ENCODE results near the gene IRAK2.

The IRAK2 gene

GRCh38 chr3:10213156-10213792 lies 48.6 kb downstream of the IRAK2 start:
- DNase-seq (ENCODE audit: low read depth): no peak
- no peak overlapping the region for H3K4me3 ChIP-seq (ENCODE audit: low read depth, low read length)

DNA sequence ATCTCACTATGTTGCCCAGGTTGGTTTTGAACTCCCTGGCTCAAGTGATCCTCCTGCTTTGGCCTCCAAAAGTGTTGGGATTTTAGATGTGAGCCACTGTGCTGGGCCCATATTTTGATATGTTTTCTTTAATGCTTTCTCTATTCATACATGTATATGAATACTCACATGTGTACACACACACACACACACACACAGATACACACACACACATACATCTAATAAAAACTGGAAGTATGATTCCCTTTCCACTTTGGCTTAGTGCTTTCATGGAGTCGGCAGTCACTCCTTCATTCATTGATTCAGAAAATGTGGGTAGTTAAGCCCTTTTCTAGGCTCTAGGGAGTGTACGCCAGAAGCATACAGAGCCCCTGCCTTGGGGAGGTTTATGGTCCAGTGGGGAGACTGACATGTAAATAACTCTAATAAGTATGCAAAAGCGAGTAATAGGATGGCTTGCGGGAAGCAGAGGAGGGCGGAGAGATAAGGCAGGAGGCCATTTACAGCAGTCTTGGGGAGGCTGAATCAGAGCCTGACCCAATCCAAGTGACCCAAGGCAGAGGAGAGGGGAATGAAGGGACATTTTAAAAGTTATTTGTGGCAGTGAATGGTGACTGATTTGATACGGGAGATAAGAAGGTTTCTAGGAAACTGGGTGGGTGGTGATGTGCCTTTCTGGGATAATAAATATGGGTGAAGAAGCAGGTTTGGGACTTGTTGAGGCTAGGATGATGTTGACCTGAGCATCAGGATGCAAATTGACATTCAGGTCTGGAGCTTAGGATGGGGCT lies 51.1 kb downstream of the IRAK2 start:
- no peak for TF ChIP-seq MYC (IDR thresholded peaks at IDR 0.05; ENCODE audit: low read depth, low read length)
- TF ChIP-seq, protein P1, sequence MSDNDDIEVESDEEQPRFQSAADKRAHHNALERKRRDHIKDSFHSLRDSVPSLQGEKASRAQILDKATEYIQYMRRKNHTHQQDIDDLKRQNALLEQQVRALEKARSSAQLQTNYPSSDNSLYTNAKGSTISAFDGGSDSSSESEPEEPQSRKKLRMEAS (IDR thresholded peaks at IDR 0.05; ENCODE audit: low read depth, low read length): no peak

More at GRCh38 chr3:10213156-10213792, 48.6 kb downstream of the IRAK2 start:
- no peak for TF ChIP-seq CTCF (IDR thresholded peaks at IDR 0.05; ENCODE audit: low read depth, low read length)
- TF ChIP-seq POLR2A (IDR thresholded peaks at IDR 0.05; ENCODE audit: extremely low read depth, insufficient read length): no peak
- no peak for TF ChIP-seq MYC (IDR thresholded peaks at IDR 0.05; ENCODE audit: low read depth, low read length)
- TF ChIP-seq, protein P1 (IDR thresholded peaks at IDR 0.05; ENCODE audit: low read depth, low read length): no peak

GRCh38 chr3:10217359-10217758 lies 52.6 kb downstream of the IRAK2 start:
- no peak overlapping the region for H3K4me3 ChIP-seq (ENCODE audit: low read depth, low read length)
- DNase-seq (ENCODE audit: low read depth): no peak
- TF ChIP-seq CTCF (IDR thresholded peaks at IDR 0.05; ENCODE audit: low read depth, low read length): no peak
- TF ChIP-seq MYC (IDR thresholded peaks at IDR 0.05; ENCODE audit: low read depth, low read length): no peak
- TF ChIP-seq, protein P1 (IDR thresholded peaks at IDR 0.05; ENCODE audit: low read depth, low read length): no peak
- TF ChIP-seq POLR2A (IDR thresholded peaks at IDR 0.05; ENCODE audit: extremely low read depth, insufficient read length): no peak

More for the DNA sequence above, 51.1 kb downstream of the IRAK2 start:
- no peak for DNase-seq (ENCODE audit: low read depth)
- H3K4me3 ChIP-seq (ENCODE audit: low read depth, low read length): no peak overlapping the region

DNA sequence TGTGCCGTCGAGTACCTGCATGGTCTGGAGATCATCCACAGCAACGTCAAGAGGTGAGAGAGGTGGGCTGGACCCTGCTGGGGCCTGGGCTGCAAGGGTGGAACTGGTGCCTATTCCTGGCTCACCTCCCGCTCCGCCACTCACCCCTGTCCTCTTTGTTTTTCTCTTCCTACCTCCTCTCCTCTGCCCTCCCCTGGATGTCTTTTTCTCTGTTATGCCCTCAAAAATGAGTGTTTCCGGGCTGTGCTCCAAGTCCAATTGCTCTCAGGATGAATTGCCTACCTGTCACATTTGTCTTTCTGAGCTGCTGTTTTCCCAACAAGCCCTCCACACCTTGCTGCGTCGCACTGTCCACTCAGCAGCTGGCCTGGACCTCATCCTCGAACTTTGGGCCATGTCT lies 55.0 kb downstream of the IRAK2 start:
- no peak overlapping the region for H3K4me3 ChIP-seq (ENCODE audit: low read depth, low read length)
- no peak for TF ChIP-seq CTCF (IDR thresholded peaks at IDR 0.05; ENCODE audit: low read depth, low read length)
- TF ChIP-seq, protein P1 (IDR thresholded peaks at IDR 0.05; ENCODE audit: low read depth, low read length): no peak
- TF ChIP-seq POLR2A (IDR thresholded peaks at IDR 0.05; ENCODE audit: extremely low read depth, insufficient read length): no peak
- no peak for TF ChIP-seq MYC (IDR thresholded peaks at IDR 0.05; ENCODE audit: low read depth, low read length)
- no peak for DNase-seq (ENCODE audit: low read depth)

DNA sequence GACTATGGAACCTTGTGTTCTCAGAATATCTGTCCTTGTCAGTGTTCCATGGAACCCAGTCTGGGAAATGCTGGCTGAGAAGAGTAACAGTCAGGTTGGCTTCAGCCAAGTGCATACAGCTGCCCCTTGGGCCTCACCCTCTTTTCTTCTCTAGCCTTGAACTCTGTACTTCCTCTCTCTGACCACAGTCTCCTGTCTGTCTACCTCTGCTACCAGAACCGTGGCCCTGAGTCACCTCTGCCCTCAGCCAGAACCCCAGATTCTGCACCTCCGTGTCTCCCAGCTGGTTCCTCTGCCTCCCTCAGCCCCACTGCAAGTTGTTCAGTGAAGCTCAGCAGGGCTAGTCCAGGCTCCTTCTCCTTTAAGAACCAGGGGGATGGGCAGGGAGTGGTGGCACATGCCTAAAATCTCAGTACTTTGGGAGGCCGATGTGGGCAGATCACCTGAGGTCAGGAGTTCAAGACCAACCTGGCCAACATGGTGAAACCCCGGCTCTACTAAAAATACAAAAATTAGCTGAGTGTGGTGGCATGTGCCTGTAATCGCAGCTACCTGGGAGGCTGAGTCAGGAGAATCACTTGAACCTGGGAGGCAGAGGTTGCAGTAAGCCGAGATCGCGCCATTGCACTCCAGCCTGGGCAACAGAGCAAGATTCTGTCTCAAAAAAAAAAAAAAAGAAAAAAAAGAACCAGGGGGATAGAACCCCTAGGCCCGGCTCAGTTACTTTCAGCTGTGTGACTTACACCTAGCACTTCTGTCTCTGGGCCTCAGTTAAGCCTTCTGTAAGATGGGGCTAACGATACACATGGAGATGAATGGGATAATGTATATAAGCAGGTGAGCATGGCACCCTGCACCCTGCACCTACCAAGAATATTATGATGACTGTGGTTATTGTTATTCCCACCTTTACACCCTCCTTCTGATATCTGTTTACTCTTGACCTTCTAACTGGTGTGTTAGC lies 59.2 kb downstream of the IRAK2 start:
- H3K4me3 ChIP-seq (ENCODE audit: low read depth, low read length): no peak overlapping the region
- DNase-seq (ENCODE audit: low read depth): peak; percentile 62
- TF ChIP-seq CTCF (IDR thresholded peaks at IDR 0.05; ENCODE audit: low read depth, low read length) (no peak), MYC (IDR thresholded peaks at IDR 0.05; ENCODE audit: low read depth, low read length) (no peak), POLR2A (IDR thresholded peaks at IDR 0.05; ENCODE audit: extremely low read depth, insufficient read length) (no peak)
- TF ChIP-seq, protein P1 (IDR thresholded peaks at IDR 0.05; ENCODE audit: low read depth, low read length): no peak
